ENCODE measurements around the gene S100PBP. TPM values are rescaled to one million over a fixed set of nuclear protein-coding genes. Genes with fewer than 3 reads are reported as not detected.

S100PBP gene
- total and polyA plus RNA-seq, 2 of the 4 experiments (the other 2 are of a cell fraction) = 13.9 to 20.3 TPM

DNA sequence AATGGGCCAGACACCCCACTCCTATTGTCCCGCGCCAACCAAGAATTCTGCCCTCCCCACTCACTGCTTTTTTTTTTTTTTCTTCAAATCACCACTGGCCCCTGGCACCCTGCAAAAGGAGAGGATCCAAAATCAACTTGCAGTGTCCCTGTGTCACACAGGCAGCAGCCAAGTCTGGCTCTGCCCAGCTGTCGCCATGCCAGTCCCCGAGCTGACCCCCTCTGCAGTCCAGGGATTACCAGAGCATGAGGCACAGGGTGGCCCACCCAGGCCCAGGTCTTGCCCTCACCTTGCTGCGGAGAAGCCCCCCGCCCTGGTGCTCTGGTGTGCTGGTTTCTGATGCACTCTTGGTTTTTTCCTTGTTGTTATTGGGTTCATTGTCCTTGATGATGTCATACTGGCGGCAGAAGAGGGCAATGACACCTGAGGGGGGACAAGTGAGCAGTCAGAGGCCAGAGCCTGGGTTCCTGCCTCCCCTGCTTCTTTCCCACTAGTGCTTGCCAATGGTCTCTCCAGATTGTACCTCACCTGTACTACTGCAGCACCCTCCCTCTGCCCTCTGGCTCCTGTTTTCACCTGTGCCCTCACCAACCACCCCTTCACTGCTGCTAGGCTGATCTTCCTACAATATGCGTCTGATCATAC lies 47.0 kb downstream of the S100PBP start:
- H3K27me3 ChIP-seq (ENCODE audit: control insufficient read depth, insufficient read depth, low read length) = no peaks in the 10 kb centered on the region
- H2AK5ac ChIP-seq (ENCODE audit: low read depth, low read length) = no peak overlapping the region
- TF ChIP-seq, protein P1, sequence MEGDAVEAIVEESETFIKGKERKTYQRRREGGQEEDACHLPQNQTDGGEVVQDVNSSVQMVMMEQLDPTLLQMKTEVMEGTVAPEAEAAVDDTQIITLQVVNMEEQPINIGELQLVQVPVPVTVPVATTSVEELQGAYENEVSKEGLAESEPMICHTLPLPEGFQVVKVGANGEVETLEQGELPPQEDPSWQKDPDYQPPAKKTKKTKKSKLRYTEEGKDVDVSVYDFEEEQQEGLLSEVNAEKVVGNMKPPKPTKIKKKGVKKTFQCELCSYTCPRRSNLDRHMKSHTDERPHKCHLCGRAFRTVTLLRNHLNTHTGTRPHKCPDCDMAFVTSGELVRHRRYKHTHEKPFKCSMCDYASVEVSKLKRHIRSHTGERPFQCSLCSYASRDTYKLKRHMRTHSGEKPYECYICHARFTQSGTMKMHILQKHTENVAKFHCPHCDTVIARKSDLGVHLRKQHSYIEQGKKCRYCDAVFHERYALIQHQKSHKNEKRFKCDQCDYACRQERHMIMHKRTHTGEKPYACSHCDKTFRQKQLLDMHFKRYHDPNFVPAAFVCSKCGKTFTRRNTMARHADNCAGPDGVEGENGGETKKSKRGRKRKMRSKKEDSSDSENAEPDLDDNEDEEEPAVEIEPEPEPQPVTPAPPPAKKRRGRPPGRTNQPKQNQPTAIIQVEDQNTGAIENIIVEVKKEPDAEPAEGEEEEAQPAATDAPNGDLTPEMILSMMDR (conservative IDR thresholded peaks at IDR 0.05; ENCODE audit: low read depth, low read length) = no peak
- TF ChIP-seq NFE2L2 (IDR thresholded peaks at IDR 0.05; ENCODE audit: low read depth, low read length) = no peak
- no peak for TF ChIP-seq MAFK (IDR thresholded peaks at IDR 0.05; ENCODE audit: low read depth, low read length)
- TF ChIP-seq, protein P2, sequence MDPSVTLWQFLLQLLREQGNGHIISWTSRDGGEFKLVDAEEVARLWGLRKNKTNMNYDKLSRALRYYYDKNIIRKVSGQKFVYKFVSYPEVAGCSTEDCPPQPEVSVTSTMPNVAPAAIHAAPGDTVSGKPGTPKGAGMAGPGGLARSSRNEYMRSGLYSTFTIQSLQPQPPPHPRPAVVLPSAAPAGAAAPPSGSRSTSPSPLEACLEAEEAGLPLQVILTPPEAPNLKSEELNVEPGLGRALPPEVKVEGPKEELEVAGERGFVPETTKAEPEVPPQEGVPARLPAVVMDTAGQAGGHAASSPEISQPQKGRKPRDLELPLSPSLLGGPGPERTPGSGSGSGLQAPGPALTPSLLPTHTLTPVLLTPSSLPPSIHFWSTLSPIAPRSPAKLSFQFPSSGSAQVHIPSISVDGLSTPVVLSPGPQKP (IDR thresholded peaks at IDR 0.05; ENCODE audit: borderline replicate concordance, low read depth, low read length) = no peak
- TF ChIP-seq POLR2A (IDR thresholded peaks at IDR 0.05; ENCODE audit: low read depth, low read length) = no peak
- no peak for TF ChIP-seq FOS (IDR thresholded peaks at IDR 0.05; ENCODE audit: low read depth, low read length)
- TF ChIP-seq RCOR1 (IDR thresholded peaks at IDR 0.05; ENCODE audit: insufficient replicate concordance, low read length) = no peak
- TF ChIP-seq MAZ (IDR thresholded peaks at IDR 0.05; ENCODE audit: borderline replicate concordance, low read depth, low read length) = no peak
- TF ChIP-seq CEBPB (IDR thresholded peaks at IDR 0.05; ENCODE audit: low read depth, low read length) = no peak
- TF ChIP-seq, protein P3, sequence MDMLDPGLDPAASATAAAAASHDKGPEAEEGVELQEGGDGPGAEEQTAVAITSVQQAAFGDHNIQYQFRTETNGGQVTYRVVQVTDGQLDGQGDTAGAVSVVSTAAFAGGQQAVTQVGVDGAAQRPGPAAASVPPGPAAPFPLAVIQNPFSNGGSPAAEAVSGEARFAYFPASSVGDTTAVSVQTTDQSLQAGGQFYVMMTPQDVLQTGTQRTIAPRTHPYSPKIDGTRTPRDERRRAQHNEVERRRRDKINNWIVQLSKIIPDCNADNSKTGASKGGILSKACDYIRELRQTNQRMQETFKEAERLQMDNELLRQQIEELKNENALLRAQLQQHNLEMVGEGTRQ (IDR thresholded peaks at IDR 0.05; ENCODE audit: low read depth, low read length) = no peak
- no peak for TF ChIP-seq MXI1 (IDR thresholded peaks at IDR 0.05; ENCODE audit: borderline replicate concordance, low read depth, low read length)
- TF ChIP-seq BHLHE40 (IDR thresholded peaks at IDR 0.05; ENCODE audit: low read depth, low read length) = no peak
- POLR2A ChIA-PET (ENCODE audit: unreplicated experiment) = no interaction called here
- CTCF ChIA-PET = no interaction called here
- H2BK15ac ChIP-seq (ENCODE audit: low read depth, low read length) = no peak overlapping the region
- no peak overlapping the region for H2BK20ac ChIP-seq (ENCODE audit: low read depth, low read length)
- H3K27ac ChIP-seq (ENCODE audit: insufficient read depth, low read length) = no peak overlapping the region
- no peak overlapping the region for H3K18ac ChIP-seq (ENCODE audit: low read depth, low read length)
- in situ Hi-C loops (cut with MboI; ENCODE audit: low sequenced_read_pairs) = no loop called here
- no peak overlapping the region for H2AK9ac ChIP-seq (replicated peaks; ENCODE audit: low read depth, low read length, poor library complexity)
- H4K5ac ChIP-seq (ENCODE audit: low read depth, low read length) = no peak overlapping the region
- H2AFZ ChIP-seq (replicated peaks; ENCODE audit: low read length, poor library complexity) = no peak overlapping the region
- no peak overlapping the region for H3K56ac ChIP-seq (ENCODE audit: extremely low read depth, insufficient read depth, low read length)
- no peaks in the 10 kb centered on the region for H3K9me3 ChIP-seq (ENCODE audit: control insufficient read depth, insufficient read depth, low read length)
- no peak overlapping the region for H3K23ac ChIP-seq (ENCODE audit: low read depth, low read length)
- H3K79me1 ChIP-seq (ENCODE audit: low read depth in 1 of 2, low read length in 2 of 2) = no peaks in the 10 kb centered on the region
- ATAC-seq (ENCODE audit: low read depth) (no peak), DNase-seq (no peak)
- H3K14ac ChIP-seq (replicated peaks; ENCODE audit: low read depth, low read length) = no peak overlapping the region
- H3K4ac ChIP-seq (ENCODE audit: low read depth, low read length) = no peak overlapping the region
- no peaks in the 10 kb centered on the region for H4K20me1 ChIP-seq (ENCODE audit: insufficient read depth, low read length)
- H3K36me3 ChIP-seq (ENCODE audit: control insufficient read depth, insufficient read depth, low read length) = peaks cover 18% of the 10 kb centered on the region; the same call in 1 of the 2 replicates
- H3K4me1 ChIP-seq (ENCODE audit: control insufficient read depth, insufficient read depth, low read length) = peaks cover 7% of the 10 kb centered on the region
- WGBS, 2 experiments (ENCODE audit: extremely low coverage in 2 of 2, insufficient read length in 1 of 2) = 90% methylated on average over 2 of the region's 8 CpGs; no CpG with 5 or more reads in 1 of the 2 experiments
- no peak overlapping the region for H2BK120ac ChIP-seq (ENCODE audit: low read depth, low read length)
- intact Hi-C loops (cut with micrococcal nuclease) = no loop called here
- H3K4me3 ChIP-seq (ENCODE audit: insufficient read depth, low read depth, low read length) = no peak overlapping the region
- no peak overlapping the region for H4K91ac ChIP-seq (ENCODE audit: insufficient read depth, low read depth, low read length)
- no peak overlapping the region for H3K4me2 ChIP-seq (ENCODE audit: low read depth, low read length)
- no peak overlapping the region for H4K8ac ChIP-seq (ENCODE audit: low read depth in 2 of 2, low read length in 2 of 2)
- H3K9ac ChIP-seq (ENCODE audit: low read depth, low read length) = no peak overlapping the region
- H2BK5ac ChIP-seq (ENCODE audit: low read depth, low read length, poor library complexity, severe bottlenecking) = no peak overlapping the region
- BruUV-seq (replicated peaks) = no TSS peak
- dilution Hi-C loops (cut with HindIII; ENCODE audit: low sequenced_read_pairs, unreplicated experiment) = no loop called here
- H3K9me1 ChIP-seq (ENCODE audit: insufficient read depth, low read length) = peaks cover 7% of the 10 kb centered on the region; the same call in 1 of the 2 replicates
